Left hindlimb (tissue), 1 donor: ENCODE results near the gene NAV3.
A peak's percentile ranks its signal among the peaks of the same experiment; 100 is the strongest.

Experiments
- DNase-seq: peaks from one replicate; pipeline ENCODE4 v3.0.0-alpha.2; 2018

The NAV3 gene

GRCh38 chr12:77830583-77831351 lies at the start of gene NAV3:
Gene NAV3 (plus strand): TSS chr12:77830894. CDS start chr12:77831462, 568 bp downstream.
- peak; percentile 30 for DNase-seq

- DNase-seq = no peak
These were observed 48.7 kb upstream of the NAV3 start for GRCh38 chr12:77782034-77782433.

GRCh38 chr12:77782766-77783165 lies 47.9 kb upstream of the NAV3 start:
- no peak for DNase-seq

DNA sequence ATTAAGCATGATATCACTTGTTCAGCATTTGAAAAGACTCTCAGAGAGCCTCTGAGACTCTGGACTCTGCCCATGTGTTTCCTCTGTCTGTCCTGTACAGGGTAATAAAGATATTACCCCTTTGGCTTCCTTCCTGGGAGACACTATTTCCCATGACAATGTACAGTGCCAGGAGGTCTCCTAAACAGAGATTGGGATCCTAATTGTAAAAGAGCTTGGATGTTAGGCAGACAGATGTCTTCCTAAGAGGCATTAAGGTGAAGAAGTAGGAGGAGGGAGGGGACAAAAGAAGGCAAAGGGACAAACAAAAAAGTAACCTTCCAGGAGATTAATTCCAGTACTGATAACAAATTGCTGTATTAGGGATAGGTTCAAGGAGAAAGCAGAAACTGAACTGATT lies 45.5 kb upstream of the NAV3 start:
- no peak for DNase-seq

DNA sequence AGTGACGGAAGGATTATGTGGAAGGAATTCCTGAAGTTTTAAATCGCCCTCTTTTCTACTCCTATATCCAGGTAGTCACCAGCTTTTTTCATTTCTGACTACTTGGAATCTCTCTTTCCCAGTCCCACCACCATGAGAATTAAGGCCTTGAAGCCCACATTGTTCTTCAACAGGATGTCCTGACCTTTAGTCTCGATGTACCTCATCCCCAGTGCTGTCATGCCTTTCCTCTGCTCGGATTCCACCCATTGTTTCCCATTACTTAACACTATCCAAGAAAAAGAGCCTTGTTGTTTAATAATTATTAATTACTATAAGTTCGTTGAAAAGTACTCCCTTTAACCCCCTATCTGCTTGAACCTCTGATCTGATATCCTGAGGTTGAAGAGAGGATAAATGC lies 44.0 kb upstream of the NAV3 start:
- DNase-seq = no peak

DNA sequence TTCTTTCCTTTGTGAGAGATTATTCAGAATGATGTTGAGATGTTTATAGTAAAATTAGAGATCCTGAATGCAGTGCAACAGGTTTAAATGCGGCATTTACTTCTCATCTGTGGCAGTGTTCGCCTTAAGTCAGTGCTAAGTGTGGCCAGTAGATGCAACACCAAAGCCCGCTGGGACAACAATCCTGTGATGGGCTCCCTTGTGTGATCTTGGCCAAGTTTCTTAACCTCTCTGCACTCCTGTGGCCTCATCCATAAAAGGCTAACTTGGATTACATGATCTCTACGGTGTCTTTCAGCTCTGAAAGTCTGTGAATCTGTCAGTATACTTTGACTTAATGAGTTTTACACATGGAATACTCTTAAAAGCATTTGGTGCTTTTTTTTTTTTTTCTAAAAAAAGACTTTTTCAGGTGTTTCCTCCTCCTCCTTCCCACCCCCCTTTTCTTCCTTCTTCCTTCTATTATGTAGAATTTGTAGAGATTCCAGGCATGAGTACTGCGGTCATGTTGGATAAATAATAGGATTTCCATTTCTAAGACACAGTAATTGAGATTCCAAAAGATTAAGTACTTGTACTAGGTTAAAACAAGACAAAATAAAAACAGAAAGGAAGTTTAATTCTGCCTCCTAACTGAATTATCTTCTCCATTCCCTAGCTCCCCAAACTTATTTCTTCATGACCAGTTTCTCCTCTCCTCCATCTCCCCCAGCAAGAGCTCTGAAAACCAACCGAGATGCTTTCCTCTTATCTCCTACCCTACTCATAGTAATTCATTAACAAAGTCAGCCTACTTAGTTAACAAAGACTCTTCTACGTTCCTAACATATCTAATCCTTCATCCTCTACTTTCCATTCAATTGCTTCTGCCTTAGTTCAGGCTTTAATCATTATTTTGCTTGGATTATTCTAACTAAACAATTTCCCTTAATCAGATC lies 42.2 kb upstream of the NAV3 start:
- DNase-seq = no peak

- no peak for DNase-seq
These were observed 35.0 kb upstream of the NAV3 start for GRCh38 chr12:77795699-77796098.

DNA sequence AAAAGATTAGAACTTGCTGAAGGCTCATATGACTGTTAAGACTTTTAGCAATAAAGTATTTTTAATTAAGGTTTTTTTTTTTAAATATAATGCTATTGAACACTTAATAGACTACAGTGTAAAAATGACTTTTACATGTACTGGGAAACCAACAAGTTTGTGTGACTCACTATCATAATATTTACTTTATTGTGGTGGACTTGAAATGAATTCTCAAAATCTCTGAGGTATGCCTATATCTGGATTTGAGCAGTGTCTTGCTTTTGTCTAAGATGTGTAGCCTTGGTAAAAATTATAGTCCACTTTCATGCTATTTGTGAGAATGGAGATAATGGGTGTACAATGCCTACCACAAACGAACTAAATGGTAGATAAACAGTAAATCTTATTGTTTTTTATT lies 33.9 kb upstream of the NAV3 start:
- DNase-seq = no peak

- no peak for DNase-seq
These were observed 30.2 kb upstream of the NAV3 start for GRCh38 chr12:77800501-77800900.

- no peak for DNase-seq
These were observed 22.2 kb upstream of the NAV3 start for GRCh38 chr12:77808534-77808933.

- DNase-seq = no peak
These were observed 17.1 kb upstream of the NAV3 start for GRCh38 chr12:77813558-77813957.

DNA sequence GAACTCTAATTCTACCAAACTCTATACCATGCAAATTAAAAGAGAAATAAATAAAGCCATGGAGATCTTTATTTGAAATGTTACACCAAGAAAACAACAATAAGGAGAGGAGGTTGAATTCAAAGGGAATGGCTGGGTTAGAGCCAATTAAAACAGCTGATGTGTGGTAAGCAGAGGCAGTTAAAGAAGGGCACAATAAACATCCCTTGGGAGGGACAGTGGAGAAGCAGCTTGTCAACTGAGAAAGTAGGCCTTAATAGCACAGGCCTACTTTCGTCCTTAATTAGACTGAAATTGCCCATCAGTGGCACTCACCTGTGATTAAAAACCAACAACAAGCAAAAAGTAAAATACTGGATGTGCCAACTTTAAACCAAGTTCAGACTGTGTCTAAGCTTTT lies 16.3 kb upstream of the NAV3 start:
- no peak for DNase-seq

- DNase-seq = no peak
These were observed 14.5 kb upstream of the NAV3 start for GRCh38 chr12:77816196-77816595.

GRCh38 chr12:77817276-77817675 lies 13.4 kb upstream of the NAV3 start:
- no peak for DNase-seq

DNA sequence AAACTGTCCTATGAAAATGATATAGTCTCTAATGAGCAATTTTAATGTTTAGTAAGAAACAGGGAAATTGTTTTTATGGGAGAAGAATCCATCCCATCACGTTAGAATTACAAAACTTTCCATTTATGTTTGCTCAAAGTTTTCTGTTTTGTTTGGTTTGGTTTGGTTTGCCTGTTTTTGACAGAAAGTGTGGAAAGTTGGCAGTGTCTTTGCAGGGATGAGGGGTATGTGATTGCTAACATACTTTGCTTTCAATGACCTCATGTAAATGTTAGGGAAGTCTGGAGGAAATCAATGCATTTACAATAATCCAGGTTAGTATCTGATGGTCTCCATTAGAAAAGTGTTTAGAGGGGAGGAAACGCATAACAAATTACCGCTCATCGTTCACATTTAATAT lies 12.3 kb upstream of the NAV3 start:
- no peak for DNase-seq

DNA sequence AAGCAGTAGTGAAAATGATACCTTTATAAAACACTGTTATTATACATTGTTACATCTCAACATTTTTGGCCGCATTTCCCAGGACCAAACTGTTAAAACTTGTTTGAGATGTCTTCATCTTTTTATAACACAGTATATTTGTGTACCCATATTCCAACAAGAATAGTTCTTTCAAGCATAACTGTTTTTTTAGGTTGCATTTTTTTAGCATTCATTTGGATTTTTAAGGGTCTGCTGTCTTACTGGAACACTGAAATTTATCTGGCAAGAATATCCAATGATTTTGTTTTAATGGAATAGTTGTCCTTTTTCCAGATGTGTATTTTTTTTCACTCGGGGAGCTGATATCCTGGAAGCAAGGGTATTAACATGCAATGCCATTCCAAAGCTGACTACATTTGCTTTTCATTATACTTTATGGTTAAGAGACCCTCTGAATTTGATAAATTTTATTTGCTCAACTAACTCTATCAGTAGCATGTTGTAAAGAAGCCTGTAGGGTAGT lies 8.9 kb upstream of the NAV3 start:
- DNase-seq = no peak

- DNase-seq = no peak
These were observed 2.6 kb downstream of the NAV3 start for GRCh38 chr12:77833329-77833728.

- DNase-seq = no peak
These were observed 3.9 kb downstream of the NAV3 start for GRCh38 chr12:77834618-77835017.

DNA sequence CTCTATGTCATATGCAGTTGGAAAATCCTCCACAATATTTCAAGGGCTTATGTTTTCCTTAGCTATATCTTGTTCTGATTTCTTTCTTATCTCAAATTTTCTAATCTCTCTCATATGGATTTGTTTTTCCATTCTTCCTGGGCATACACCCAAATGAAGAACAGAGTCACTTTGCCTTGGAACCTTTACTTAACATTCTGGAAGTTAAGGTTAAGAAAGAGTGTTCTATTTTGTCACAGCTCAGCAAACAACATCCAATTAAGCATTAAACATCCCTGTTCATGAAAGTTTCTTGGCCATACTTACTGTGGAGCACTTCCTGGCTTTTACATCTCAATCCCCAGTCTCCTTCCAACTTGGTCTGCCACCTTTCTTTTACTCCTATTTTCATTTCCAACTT lies 5.3 kb downstream of the NAV3 start:
- no peak for DNase-seq

DNA sequence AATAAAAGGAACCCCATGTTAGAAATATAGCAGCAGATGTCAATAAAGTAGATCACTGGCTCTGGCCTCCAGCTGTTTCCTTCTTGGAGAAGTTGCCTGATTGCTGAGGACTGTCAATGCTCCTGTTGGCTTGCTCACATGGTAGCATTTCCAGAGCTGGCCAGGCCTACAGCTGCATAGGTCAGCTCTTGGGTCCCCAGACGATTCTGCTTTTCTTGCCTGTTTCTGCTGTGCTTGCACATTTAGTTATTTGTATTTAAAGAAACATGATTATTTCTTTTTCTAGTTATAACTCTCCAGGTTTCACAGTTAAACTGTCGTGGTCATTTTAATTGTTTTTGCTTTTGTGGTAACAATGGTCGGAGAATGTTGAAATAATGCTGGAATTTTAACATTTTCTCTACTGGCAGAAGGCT lies 7.2 kb downstream of the NAV3 start:
- DNase-seq = peak; percentile 62

- DNase-seq = no peak
These were observed 10.8 kb downstream of the NAV3 start for GRCh38 chr12:77841521-77841920.

GRCh38 chr12:77842430-77842829 lies 11.7 kb downstream of the NAV3 start:
- DNase-seq = no peak

DNA sequence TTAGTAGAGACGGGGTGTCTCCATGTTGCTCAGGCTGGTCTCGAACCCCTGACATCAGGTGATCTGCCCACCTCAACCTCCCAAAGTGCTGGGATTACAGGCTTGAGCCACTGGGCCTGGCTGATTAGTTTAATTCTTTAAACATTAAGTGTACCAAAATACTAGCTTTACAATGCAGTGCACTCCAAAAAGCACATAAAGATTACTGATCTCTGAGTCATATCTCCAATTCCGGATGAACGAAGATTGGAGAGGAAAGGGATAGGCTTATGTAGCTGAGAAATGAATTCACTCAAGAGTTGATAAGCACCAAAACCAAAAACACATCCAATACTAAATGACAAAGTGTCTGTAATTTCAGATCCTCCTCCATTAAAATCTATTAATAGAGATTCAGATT lies 15.1 kb downstream of the NAV3 start:
- DNase-seq = no peak

GRCh38 chr12:77847060-77847541 lies 16.4 kb downstream of the NAV3 start:
- no peak for DNase-seq
